Measurements from ENCODE around the gene PPP1R3E.

PPP1R3E gene

GRCh38 chr14:23322568-23323517, 20.2 kb upstream of the PPP1R3E start:
- DNase-seq, result no peak

GRCh38 chr14:23321572-23322547, 19.2 kb upstream of the PPP1R3E start:
- peak; percentile 45 for DNase-seq

GRCh38 chr14:23320584-23321571, 18.2 kb upstream of the PPP1R3E start, which contains the start of gene PABPN1:
Gene PABPN1, plus strand, starts transcription at chr14:23321457. Its CDS starts 13 bp downstream, at chr14:23321470.
- peak; percentile 100 for DNase-seq

DNA sequence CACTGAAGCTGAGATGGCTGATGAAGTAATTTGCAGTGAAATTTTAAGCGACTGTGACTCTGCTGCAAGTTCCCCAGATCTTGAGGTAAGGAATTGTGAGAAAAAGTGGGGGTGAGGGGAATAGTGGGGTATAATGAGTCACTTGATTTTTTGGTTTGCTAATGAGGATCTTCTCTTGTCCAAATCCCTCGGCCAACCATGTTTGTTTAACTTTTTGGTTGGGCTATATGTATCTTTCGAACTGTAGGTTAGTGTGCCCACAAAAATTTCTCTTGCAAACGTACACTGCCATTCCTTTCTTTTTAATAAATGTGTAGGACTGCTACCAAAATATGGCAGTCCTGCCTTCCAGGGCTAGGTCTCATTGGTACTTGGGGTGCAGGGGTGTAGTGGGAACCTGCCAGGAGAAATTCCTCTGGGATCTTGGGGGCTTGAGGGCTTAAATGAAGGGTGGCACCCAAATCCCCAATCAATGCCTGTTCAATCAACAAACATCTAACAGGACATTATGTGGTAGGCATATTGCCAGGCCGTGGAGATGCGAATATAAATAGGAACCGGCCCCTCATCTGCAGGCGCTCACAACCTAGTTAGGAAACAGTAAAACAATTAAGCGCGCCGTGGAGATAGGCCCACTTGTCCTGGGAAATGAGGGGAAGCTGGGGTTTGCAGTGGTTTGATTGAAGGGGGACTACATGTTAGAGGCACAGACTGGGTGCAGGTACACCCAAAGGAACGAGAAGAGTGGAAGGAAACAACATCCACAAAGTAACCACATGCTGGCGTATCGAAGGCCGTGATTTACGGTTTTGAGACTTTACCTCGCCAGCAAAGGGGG, 17.3 kb upstream of the PPP1R3E start:
- DNase-seq, result no peak

- DNase-seq, result no peak
These were observed 13.6 kb upstream of the PPP1R3E start for GRCh38 chr14:23316300-23316699.

GRCh38 chr14:23310546-23310945, 7.9 kb upstream of the PPP1R3E start:
- DNase-seq, result no peak

DNA sequence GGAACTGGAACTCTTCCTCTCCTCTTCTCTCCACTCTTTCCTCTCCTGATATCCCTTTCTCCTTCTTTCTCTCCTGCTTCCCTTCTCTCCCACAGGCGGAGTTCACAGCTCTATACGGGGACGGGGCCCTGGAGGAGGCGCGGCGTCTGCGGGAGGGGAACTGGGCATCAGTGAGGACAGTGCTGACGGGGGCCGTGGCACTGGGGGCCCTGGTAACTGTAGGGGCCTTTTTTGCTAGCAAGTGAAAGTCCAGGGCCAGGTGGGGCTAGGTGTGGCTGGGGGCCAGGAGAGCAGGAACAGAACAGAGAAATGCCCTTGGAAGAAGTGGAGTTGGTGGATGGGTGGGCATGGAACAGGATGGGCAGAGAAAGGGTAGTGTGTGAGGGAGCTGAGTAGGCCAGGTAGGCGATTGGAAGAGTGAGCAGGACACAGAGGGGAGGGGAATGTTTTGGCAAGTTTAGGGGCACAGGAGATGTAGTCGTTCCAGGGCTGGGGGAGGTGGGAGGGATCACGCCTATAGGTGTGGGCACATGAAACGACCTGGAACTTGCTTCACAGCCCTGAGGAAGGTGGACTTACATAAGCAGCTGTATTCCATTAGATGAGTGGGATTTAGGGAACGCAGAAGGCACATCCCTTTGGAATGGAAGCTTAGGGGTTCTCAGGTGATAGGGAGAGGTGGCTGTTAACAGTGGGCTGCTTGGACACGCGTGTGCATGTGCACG, 6.2 kb upstream of the PPP1R3E start:
- DNase-seq, result no peak

DNA sequence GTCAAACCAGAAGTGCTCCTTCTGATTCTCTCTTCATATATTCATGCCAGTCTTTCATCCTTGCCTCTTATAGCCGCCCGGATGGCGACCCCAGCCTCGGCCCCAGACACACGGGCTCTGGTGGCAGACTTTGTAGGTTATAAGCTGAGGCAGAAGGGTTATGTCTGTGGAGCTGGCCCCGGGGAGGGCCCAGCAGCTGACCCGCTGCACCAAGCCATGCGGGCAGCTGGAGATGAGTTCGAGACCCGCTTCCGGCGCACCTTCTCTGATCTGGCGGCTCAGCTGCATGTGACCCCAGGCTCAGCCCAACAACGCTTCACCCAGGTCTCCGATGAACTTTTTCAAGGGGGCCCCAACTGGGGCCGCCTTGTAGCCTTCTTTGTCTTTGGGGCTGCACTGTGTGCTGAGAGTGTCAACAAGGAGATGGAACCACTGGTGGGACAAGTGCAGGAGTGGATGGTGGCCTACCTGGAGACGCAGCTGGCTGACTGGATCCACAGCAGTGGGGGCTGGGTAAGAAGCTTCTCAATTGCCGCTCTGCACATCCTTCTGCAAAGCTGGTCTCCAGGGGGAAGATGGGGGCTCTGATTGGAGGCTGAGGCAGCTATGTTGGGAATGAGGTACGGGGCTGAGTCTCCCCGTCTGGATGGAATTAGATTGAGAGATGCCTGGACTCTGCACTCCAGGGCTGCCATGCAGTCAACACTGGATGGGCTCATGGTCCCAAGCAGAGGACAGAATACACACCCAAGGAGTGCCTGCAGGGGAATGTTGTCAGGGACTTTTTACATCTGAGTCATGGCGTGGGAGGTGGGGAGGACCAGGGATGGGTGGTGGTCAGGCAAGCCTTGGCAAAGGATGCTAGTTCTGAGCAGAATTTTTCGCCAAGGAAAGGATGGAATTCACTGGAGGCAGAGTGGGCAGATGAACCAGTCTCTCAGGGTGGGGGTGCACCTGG, 5.3 kb upstream of the PPP1R3E start:
- no peak for DNase-seq

- no peak for DNase-seq
These were observed 4.5 kb upstream of the PPP1R3E start for GRCh38 chr14:23307146-23307530.

DNA sequence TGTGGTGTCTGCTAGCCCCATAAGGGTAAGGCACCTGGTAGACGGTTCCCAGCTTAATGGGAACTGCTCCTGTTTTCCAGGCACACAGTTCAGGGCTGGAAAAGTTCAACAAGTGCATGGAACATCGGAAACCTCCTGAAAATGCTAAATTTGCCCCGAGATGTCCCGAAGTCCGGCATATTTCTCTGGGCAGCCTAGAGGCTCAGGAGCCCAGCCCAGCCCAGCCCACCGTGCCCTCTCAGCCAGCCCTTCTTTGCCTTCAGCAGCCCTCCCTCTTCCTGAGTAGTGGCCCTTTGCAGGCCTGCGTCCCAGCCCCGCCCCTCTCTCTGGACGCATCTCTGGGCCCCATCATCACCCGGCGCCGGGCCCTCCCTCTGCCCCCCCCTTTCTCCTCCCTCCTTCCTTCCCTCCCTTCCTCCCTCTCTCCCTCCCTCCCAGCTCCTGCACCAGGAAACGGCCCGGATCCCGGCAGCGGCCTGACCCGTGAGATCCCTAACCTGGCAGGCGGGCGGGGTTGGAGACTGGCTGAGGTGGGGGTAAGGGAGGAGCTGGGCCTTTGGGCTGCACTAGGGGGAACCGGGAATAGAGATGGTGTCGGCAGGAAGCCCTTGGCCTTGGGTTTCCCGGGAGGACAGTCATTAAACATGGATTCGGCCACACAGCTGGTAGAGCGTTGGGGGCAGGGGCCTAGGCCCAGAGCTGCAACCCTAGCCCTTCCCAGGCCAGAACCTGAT, 3.9 kb upstream of the PPP1R3E start, which contains the start of gene BCL2L2:
Gene BCL2L2, plus strand, starts transcription at position 422 of the 734 bp plus-strand sequence. CDS start 935 bp downstream, outside the sequence.
- DNase-seq, result peak; percentile 93

- DNase-seq, result no peak
These were observed 730 bp downstream of the PPP1R3E start for GRCh38 chr14:23301969-23302289.

DNA sequence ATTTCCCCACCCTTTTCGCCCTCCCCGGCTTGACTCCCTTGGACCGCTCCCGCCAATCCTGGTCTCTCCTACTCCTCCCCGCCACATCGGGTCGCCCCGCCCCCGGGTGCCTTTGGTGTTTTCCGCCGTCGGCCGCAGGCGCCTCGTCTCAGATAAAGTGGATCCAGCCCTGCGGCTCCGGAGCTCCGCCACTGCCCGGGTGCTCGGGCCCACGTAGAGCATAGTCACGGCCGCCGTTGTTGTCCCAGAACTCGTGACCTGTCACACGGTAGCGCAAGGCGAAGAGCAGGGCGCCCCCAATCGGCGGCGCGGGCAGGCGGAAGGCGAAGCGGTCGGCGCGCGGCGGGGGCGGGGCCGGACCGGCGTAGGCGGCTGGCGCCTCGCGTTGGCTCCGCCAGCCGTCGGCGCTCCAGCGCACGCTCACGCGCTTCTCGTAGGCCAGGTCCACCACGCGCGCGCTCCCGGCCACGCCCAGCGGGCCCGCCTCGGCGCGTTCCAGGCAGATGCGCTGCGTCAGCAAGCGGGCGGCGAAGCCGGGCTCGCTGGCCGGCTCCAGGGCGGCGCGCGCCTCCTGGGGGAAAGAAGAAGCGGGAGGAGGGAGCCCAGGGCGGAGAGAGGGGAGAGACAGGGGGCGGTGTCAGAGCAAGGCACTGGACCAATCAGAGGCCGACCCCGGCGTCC, 1.2 kb downstream of the PPP1R3E start:
- peak; percentile 100 for DNase-seq

DNA sequence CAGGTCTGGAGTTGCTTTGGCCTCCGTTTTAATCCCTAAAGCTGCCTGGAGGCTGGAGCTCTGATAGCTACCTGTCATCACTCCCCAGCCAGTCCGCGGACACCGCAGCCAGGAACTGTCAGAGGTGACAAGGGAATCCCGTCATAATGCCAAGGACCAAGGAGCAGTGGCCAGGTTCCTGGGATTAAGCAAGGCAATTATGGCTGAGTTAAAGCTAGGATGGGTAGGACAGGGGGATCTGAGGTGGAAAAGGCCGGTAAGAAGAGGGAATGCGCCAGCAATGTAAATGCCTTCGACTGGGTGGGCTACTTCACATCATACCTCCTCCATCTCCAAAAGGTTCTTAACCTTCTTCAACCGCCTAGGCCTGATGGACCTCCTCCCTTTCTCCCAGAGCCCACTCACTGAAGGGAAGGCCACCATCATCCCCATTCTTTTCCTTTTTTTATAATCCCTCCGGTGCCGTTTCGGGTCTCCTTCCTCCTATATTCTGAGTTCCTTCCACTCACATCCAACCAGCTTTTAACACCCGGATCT, 1.9 kb downstream of the PPP1R3E start:
- peak; percentile 81 for DNase-seq

GRCh38 chr14:23299986-23300686, 2.5 kb downstream of the PPP1R3E start:
- DNase-seq, result no peak

DNA sequence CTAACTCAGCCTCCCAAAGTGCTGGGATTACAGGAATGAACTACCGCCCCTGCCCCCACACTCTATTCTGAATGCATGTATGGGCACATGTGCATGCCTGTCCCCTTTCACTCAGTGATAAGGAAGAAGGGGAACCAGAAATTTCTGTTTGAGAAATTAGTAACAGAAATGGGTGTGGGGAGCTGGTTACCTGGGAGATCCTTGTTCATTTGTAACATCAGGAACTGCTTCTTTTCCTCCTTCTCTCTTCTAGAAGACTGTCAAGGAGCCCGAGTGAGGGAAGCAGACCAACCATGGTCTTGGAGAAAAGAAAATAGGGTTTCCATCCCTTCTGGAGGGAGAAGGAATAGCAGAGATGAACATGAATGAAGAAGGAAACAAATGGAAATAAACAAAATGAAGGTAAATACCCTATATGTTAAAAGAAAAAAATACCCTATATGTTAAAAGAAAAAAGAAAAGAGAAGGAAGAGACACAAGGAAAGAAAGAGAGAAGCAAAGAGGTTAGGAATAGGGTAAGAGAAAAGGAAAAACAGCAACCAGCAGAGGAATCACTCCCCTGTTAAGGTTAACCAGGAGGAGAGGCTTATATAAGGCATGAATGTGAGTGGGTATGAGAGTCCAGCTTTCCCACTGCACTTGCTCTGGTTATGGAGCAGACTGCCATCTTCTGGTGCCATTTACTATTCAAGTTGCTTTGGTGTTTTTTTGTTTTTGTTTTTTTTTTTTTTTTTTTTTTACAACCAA, 3.3 kb downstream of the PPP1R3E start:
- peak; percentile 40 for DNase-seq

GRCh38 chr14:23297611-23298277, 4.9 kb downstream of the PPP1R3E start:
- no peak for DNase-seq
